T-cell (primary cell): Measurements from ENCODE around the gene PSMC3IP. TPM values are rescaled to one million over a fixed set of nuclear protein-coding genes. Genes with fewer than 3 reads are reported as not detected.

Source experiments
- ATAC-seq, 4 experiments: fragments of 200-7000 bp in 3 of 4; fragments of 150-1000 bp in 1 of 4; cut with Tn5 transposase; replicated peaks in 1 of 4; 1 replicate in 3 of 4; 2 replicates in 1 of 4; pipeline ENCODE4 v1.10.0; 2021; ENCODE audit warnings: moderate library complexity in 3 of 4, mild to moderate bottlenecking in 2 of 4, moderate number of reproducible peaks in 1 of 4
- CTCF ChIA-PET, 2 donors: fragments of 300-600 bp; sonication (Branson Sonifier 250); formaldehyde crosslinking; loops; one replicate each; lab custom pipeline; 2022; ENCODE audit warnings: antibody characterized with exemption in 2 of 2; lab: Charles Lee
- POLR2A ChIA-PET, 2 donors: fragments of 300-600 bp; sonication (Branson Sonifier 250); formaldehyde crosslinking; loops; one replicate each; lab custom pipeline; 2022; ENCODE audit warnings: antibody characterized with exemption in 2 of 2; lab: Charles Lee
- DNase-seq, 35 experiments: peaks; one replicate each; pipeline versions ENCODE4 v3.0.0 to v3.0.0-alpha.2; 2013 to 2023
- H3K27ac ChIP-seq: one replicate; pipeline ENCODE4 v1.5.1; 2013; ENCODE audit warnings: low read length
- H3K27me3 ChIP-seq, 2 experiments: replicated peaks in 1 of 2; 1 replicate in 1 of 2; 2 replicates in 1 of 2; pipeline versions ENCODE4 v1.6.1 to v1.7.0; 2013; ENCODE audit warnings: low read length in 1 of 2, mixed read lengths in 1 of 2; ENCODE audit not compliant: control insufficient read depth in 2 of 2, insufficient read depth in 2 of 2; ENCODE audit errors: extremely low read depth in 1 of 2
- H3K36me3 ChIP-seq, 2 donors: 1 replicate in 1 of 2; 2 replicates in 1 of 2; pipeline versions ENCODE4 v1.6.1 to v1.7.0; 2013; ENCODE audit warnings: low read length in 1 of 2; ENCODE audit not compliant: control insufficient read depth in 2 of 2, insufficient read depth in 1 of 2; ENCODE audit errors: extremely low read depth in 1 of 2
- H3K4me1 ChIP-seq, 2 experiments: 1 replicate in 1 of 2; 2 replicates in 1 of 2; pipeline versions ENCODE4 v1.6.1 to v1.7.0; 2013; ENCODE audit warnings: low read length in 2 of 2, mixed read lengths in 1 of 2; ENCODE audit not compliant: insufficient read depth in 2 of 2, control insufficient read depth in 1 of 2; ENCODE audit errors: extremely low read depth in 1 of 2
- H3K4me3 ChIP-seq, 2 donors: 1 replicate in 1 of 2; 2 replicates in 1 of 2; pipeline versions ENCODE4 v1.5.1 to v1.7.0; 2013; ENCODE audit warnings: mild to moderate bottlenecking in 2 of 2, low read length in 1 of 2, moderate library complexity in 1 of 2; ENCODE audit not compliant: control insufficient read depth in 1 of 2; ENCODE audit errors: extremely low read depth in 1 of 2
- H3K9me3 ChIP-seq: 2 replicates; pipeline ENCODE4 v1.7.0; 2013
- H3K27ac Mint-ChIP-seq, 2 donors: one replicate each; pipeline ENCODE4 v1.8.0; 2020 to 2021; ENCODE audit warnings: mild to moderate bottlenecking in 2 of 2, mixed read lengths in 2 of 2
- H3K27me3 Mint-ChIP-seq, 2 donors: one replicate each; pipeline ENCODE4 v1.8.0; 2021 to 2022; ENCODE audit warnings: mixed read lengths in 2 of 2
- H3K36me3 Mint-ChIP-seq: one replicate; pipeline ENCODE4 v1.8.0; 2021; ENCODE audit warnings: mixed read lengths
- H3K4me1 Mint-ChIP-seq, 3 donors: one replicate each; pipeline ENCODE4 v1.8.0; 2020 to 2022; ENCODE audit warnings: mixed read lengths in 3 of 3, mild to moderate bottlenecking in 1 of 3
- H3K4me3 Mint-ChIP-seq, 3 donors: one replicate each; pipeline ENCODE4 v1.8.0; 2020 to 2022; ENCODE audit warnings: mild to moderate bottlenecking in 3 of 3, mixed read lengths in 3 of 3, moderate library complexity in 3 of 3
- H3K9me3 Mint-ChIP-seq, 3 donors: one replicate each; pipeline ENCODE4 v1.8.0; 2020 to 2022; ENCODE audit warnings: mixed read lengths in 3 of 3
- WGBS: methylation state at CpG from one replicate; pipeline ENCODE4 v1.1.5; 2013; ENCODE audit warnings: missing lambda C conversion rate; ENCODE audit not compliant: insufficient coverage; 5-methylcytosine and 5-hydroxymethylcytosine counted together
- total RNA-seq, 35 experiments: library from RNA in 6 of 35; stranded (reverse) in 6 of 35; fragments of 120-200 nt in 1 of 35; gene quantifications; one replicate each; pipeline versions ENCODE4 v1.2.1 to v1.2.4 and lab custom pipeline; 2013 to 2026

Gene PSMC3IP
- total RNA-seq, 5 donors from 2014 or later (not counting 1 experiment from before 2014, with no cell fraction given), result 2.2 to 4.3 (median 3.2) TPM

DNA sequence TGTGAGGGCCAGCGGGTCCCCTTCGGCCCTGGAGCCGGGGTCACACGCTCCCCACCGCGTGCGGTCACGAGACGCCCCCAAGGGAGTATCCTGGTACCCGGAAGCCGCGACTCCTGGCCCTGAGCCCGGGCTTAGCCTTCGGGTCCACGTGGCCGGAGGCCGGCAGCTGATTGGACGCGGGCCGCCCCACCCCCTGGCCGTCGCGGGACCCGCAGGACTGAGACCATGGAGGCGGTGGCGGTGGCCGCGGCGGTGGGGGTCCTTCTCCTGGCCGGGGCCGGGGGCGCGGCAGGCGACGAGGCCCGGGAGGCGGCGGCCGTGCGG, 41.5 kb downstream of the PSMC3IP start, which contains the start of gene NAGLU:
NAGLU (plus strand) TSS at position 194 of the 324 bp plus-strand sequence; CDS start at position 226, 32 bp downstream.
- Mint-ChIP-seq H3K27me3 (no peaks in the 10 kb centered on the region), H3K27ac (peak within 1 kb of the TSS; percentile 75 to 79), H3K9me3 (no peaks in the 10 kb centered on the region), H3K4me3 (peak within 1 kb of the TSS; percentile 79 to 83 (median 81)), H3K36me3 (peaks cover 6% of the 10 kb centered on the region), H3K4me1 (peaks cover 35 to 45% (median 45%) of the 10 kb centered on the region in 3 donors)
- H3K36me3 ChIP-seq, result peaks cover 0 to 4% of the 10 kb centered on the region in 2 donors
- DNase-seq (peak; percentile 24 to 83 (median 66)), ATAC-seq (peak; percentile 84 to 85 (median 84))
- H3K4me3 ChIP-seq, result peak within 1 kb of the TSS; percentile 59 to 67
- H3K4me1 ChIP-seq, result peaks cover 11 to 48% of the 10 kb centered on the region in 2 experiments
- H3K9me3 ChIP-seq, result no peaks in the 10 kb centered on the region
- CTCF ChIA-PET, result interaction anchor here in 1 of 2 donors (0.6 kb wide), 2 partner anchors 121 to 262 kb away, joined by 3 read pairs; no protein-coding TSS in a partner anchor
- peak within 1 kb of the TSS; percentile 70 for H3K27ac ChIP-seq
- H3K27me3 ChIP-seq, result no peaks in the 10 kb centered on the region
- WGBS, result 0% methylated on average over 39 of the region's 40 CpGs
- POLR2A ChIA-PET, result interaction anchor here in 1 of 2 donors (1.0 kb wide), 1 partner anchor 147 kb away, joined by 4 read pairs; the partner anchor contains the start of gene STAT3

GRCh38 chr17:42535155-42536047, 42.1 kb downstream of the PSMC3IP start:
- H3K27ac Mint-ChIP-seq, result peak overlapping the region; percentile 62 to 75
- WGBS, result 57% methylated on average over 24 of the region's 26 CpGs
- peaks cover 14 to 48% of the 10 kb centered on the region in 2 experiments for H3K4me1 ChIP-seq
- peaks cover 6% of the 10 kb centered on the region for H3K36me3 Mint-ChIP-seq
- peaks cover 35 to 45% (median 45%) of the 10 kb centered on the region in 3 donors for H3K4me1 Mint-ChIP-seq
- no peak for ATAC-seq
- no peaks in the 10 kb centered on the region for H3K27me3 Mint-ChIP-seq
- peak overlapping the region; percentile 54 to 67 for H3K4me3 ChIP-seq
- ChIA-PET POLR2A (interaction anchor here in 1 of 2 donors (1.0 kb wide), 1 partner anchor 147 kb away, joined by 4 read pairs; the partner anchor contains the start of gene STAT3), CTCF (interaction anchor here (0.6 kb wide), 3 partner anchors 122 to 572 kb away, joined by 3 to 4 read pairs (median 3); no protein-coding TSS in a partner anchor)
- no peaks in the 10 kb centered on the region for H3K27me3 ChIP-seq
- H3K9me3 Mint-ChIP-seq, result no peaks in the 10 kb centered on the region
- H3K36me3 ChIP-seq, result peaks cover 0 to 4% of the 10 kb centered on the region in 2 donors
- H3K9me3 ChIP-seq, result no peaks in the 10 kb centered on the region
- peak overlapping the region; percentile 73 to 82 (median 79) for H3K4me3 Mint-ChIP-seq
- DNase-seq, result no peak
- H3K27ac ChIP-seq, result peak overlapping the region; percentile 70

- Mint-ChIP-seq H3K4me3 (peak overlapping the region; percentile 77 to 80 (median 77)), H3K27ac (peak overlapping the region; percentile 76 to 93), H3K27me3 (no peaks in the 10 kb centered on the region), H3K36me3 (no peaks in the 10 kb centered on the region), H3K9me3 (no peaks in the 10 kb centered on the region), H3K4me1 (peaks cover 43 to 48% (median 44%) of the 10 kb centered on the region in 3 donors)
- peak in 22 of 35 experiments; percentile 26 to 75 (median 38) for DNase-seq
- H3K27ac ChIP-seq, result peak overlapping the region; percentile 62
- no peaks in the 10 kb centered on the region for H3K27me3 ChIP-seq
- peak overlapping the region; percentile 47 to 53 for H3K4me3 ChIP-seq
- no peaks in the 10 kb centered on the region for H3K36me3 ChIP-seq
- peak; percentile 31 to 44 (median 41) for ATAC-seq
- peaks cover 24 to 60% of the 10 kb centered on the region in 2 experiments for H3K4me1 ChIP-seq
- ChIA-PET CTCF (interaction anchor here (1.2 to 1.5 kb wide), 2 partner anchors 11 to 102 kb away, joined by 3 to 4 read pairs; no protein-coding TSS in a partner anchor), POLR2A (interaction anchor here in 1 of 2 donors (0.6 kb wide), 1 partner anchor 283 kb away, joined by 4 read pairs; no protein-coding TSS in a partner anchor)
- WGBS, result 16% methylated on average over 47 of the region's 60 CpGs
- H3K9me3 ChIP-seq, result no peaks in the 10 kb centered on the region
Observed at GRCh38 chr17:42531455-42532354, 45.8 kb downstream of the PSMC3IP start.

- no peak for ATAC-seq
- DNase-seq, result no peak
- Mint-ChIP-seq H3K4me1 (peaks cover 41 to 46% (median 42%) of the 10 kb centered on the region in 3 donors), H3K36me3 (no peaks in the 10 kb centered on the region), H3K27me3 (no peaks in the 10 kb centered on the region), H3K4me3 (peak overlapping the region in 2 of 3 donors; percentile 77), H3K9me3 (no peaks in the 10 kb centered on the region), H3K27ac (peak overlapping the region; percentile 76 to 93)
- CTCF ChIA-PET, result interaction anchor here (0.7 to 1.5 kb wide), 2 partner anchors 11 to 128 kb away, joined by 3 to 4 read pairs; no protein-coding TSS in a partner anchor
- Histone ChIP-seq H3K4me3 (no peak overlapping the region), H3K9me3 (no peaks in the 10 kb centered on the region), H3K36me3 (no peaks in the 10 kb centered on the region), H3K27ac (peak overlapping the region; percentile 62), H3K27me3 (peaks cover 0 to 4% of the 10 kb centered on the region in 2 experiments), H3K4me1 (peaks cover 24 to 57% of the 10 kb centered on the region in 2 experiments)
- WGBS, result 100% methylated on average over 1 of the region's 2 CpGs
- POLR2A ChIA-PET, result no interaction called here
Observed at GRCh38 chr17:42530952-42531454, 46.5 kb downstream of the PSMC3IP start.

DNA sequence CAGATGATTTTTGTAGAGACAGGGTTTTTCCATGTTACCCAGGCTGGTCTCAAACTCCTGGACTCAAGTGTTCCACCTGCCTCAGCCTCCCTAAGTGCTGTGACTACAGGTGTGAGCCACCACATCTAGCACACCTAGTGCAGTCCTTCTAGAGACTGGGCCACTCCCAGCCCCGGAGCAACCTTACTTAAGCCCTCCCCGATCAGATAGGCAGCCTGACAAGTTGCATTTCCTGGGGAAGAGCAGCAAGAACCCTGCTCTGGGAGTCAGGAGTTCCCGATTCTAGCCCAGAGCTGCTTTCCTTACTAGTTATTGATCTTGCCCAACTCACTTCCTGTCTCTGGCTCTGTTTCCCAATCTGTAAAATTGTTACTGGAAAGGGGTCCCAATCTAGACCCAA, 48.5 kb downstream of the PSMC3IP start:
- Histone ChIP-seq H3K27me3 (peaks cover 0 to 5% of the 10 kb centered on the region in 2 experiments), H3K4me1 (peaks cover 24 to 56% of the 10 kb centered on the region in 2 experiments), H3K36me3 (no peaks in the 10 kb centered on the region), H3K27ac (no peak overlapping the region), H3K4me3 (no peak overlapping the region), H3K9me3 (no peaks in the 10 kb centered on the region)
- Mint-ChIP-seq H3K36me3 (no peaks in the 10 kb centered on the region), H3K9me3 (no peaks in the 10 kb centered on the region), H3K4me1 (peaks cover 35 to 42% (median 36%) of the 10 kb centered on the region in 3 donors), H3K27me3 (no peaks in the 10 kb centered on the region), H3K4me3 (peak overlapping the region in 1 of 3 donors; percentile 77), H3K27ac (peak overlapping the region; percentile 85 to 93)
- WGBS, result 35% methylated on average over 2 of the region's 3 CpGs
- ChIA-PET CTCF (interaction anchor here in 1 of 2 donors (0.7 kb wide), 1 partner anchor 20 kb away, joined by 10 read pairs; no protein-coding TSS in a partner anchor), POLR2A (interaction anchor here in 1 of 2 donors (0.7 kb wide), 1 partner anchor 35 kb away, joined by 8 read pairs; no protein-coding TSS in a partner anchor)
- DNase-seq (no peak), ATAC-seq (no peak)
